Measurements from ENCODE around the gene KRTAP5-3. TPM values are rescaled to one million over a fixed set of nuclear protein-coding genes. Genes with fewer than 3 reads are reported as not detected.

KRTAP5-3 gene
- total RNA-seq, 4 donors from 2014 or later = 16.2 TPM; not detected in 3

DNA sequence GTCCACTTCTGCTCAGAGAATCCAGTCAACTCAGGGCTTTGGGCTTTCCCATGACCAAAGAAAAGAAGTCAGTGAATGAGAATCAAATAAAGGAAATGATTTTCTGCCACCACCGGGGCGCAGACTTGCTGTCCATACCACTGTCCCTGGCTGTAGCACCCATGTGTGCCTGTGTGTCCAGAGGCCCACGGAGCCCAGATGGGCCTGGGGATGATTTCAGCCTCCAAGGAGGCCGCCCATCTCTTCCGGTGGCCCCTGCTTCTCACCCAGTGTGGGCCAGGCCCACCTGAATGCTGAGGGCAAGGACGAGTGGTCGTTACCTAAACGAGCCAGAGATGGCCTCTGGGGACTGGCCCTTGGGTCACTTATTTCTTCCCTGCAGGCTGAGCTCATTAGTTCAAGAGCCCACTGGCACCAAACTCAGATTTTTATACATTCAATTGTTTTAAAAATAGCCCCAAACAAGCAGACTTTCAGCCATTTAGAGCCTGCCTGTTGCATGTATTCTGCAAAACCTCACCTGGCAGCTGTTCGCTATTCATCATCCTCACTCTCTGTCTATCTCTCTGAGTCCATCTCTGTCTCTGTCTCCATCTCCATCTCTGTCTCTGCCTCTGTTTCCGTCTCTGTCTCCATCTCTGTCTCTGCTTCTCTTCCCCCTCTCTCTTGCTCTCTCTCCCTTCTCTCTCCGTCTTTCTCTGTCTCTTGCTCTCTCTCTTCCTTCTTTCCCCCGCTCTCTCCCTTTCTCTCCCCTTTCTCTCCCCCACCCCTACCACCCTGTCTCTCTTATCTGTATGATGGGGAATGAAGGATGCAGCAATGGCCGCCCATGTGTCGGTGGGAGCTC lies 45.5 kb upstream of the KRTAP5-3 start:
- H3K4me3 ChIP-seq (ENCODE audit: low read depth, poor library complexity, severe bottlenecking) = no peak overlapping the region
- intact Hi-C loops (cut with DNase I; ENCODE audit: low total_unique reads) = loop anchor here (10.0 kb wide), 1 partner anchor 501 kb away; no protein-coding TSS in a partner anchor
- 85 to 89% methylated on average over 14 of the region's 14 CpGs for WGBS, 2 donors
- DNase-seq (ENCODE audit: low spot score in 2 of 2) = no peak
- TF ChIP-seq, protein P1, sequence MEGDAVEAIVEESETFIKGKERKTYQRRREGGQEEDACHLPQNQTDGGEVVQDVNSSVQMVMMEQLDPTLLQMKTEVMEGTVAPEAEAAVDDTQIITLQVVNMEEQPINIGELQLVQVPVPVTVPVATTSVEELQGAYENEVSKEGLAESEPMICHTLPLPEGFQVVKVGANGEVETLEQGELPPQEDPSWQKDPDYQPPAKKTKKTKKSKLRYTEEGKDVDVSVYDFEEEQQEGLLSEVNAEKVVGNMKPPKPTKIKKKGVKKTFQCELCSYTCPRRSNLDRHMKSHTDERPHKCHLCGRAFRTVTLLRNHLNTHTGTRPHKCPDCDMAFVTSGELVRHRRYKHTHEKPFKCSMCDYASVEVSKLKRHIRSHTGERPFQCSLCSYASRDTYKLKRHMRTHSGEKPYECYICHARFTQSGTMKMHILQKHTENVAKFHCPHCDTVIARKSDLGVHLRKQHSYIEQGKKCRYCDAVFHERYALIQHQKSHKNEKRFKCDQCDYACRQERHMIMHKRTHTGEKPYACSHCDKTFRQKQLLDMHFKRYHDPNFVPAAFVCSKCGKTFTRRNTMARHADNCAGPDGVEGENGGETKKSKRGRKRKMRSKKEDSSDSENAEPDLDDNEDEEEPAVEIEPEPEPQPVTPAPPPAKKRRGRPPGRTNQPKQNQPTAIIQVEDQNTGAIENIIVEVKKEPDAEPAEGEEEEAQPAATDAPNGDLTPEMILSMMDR (IDR thresholded peaks at IDR 0.05) = no peak
- TF ChIP-seq POLR2A (IDR thresholded peaks at IDR 0.05) = no peak

- TF ChIP-seq, protein P1 (IDR thresholded peaks at IDR 0.05) = peak in 1 of 3 donors; percentile 88
- TF ChIP-seq POLR2A (IDR thresholded peaks at IDR 0.05) = no peak
- 21 to 31% methylated on average over 25 to 34 of the region's 34 CpGs for WGBS, 2 donors
- intact Hi-C loops (cut with DNase I; ENCODE audit: low total_unique reads) = loop anchor here (10.0 kb wide), 1 partner anchor 502 kb away; no protein-coding TSS in a partner anchor
- DNase-seq (ENCODE audit: low spot score in 2 of 2) = peak; percentile 61 to 94
- no peak overlapping the region for H3K4me3 ChIP-seq (ENCODE audit: low read depth, poor library complexity, severe bottlenecking)
Observed at GRCh38 chr11:1652771-1653540, 44.7 kb upstream of the KRTAP5-3 start.

GRCh38 chr11:1652442-1652770 lies 44.1 kb upstream of the KRTAP5-3 start:
- WGBS, 2 donors = 44 to 45% methylated on average over 20 of the region's 20 CpGs
- no peak for TF ChIP-seq POLR2A (IDR thresholded peaks at IDR 0.05)
- TF ChIP-seq, protein P1 (IDR thresholded peaks at IDR 0.05) = no peak
- no peak for DNase-seq (ENCODE audit: low spot score in 2 of 2)
- intact Hi-C loops (cut with DNase I; ENCODE audit: low total_unique reads) = loop anchor here (10.0 kb wide), 1 partner anchor 502 kb away; no protein-coding TSS in a partner anchor
- no peak overlapping the region for H3K4me3 ChIP-seq (ENCODE audit: low read depth, poor library complexity, severe bottlenecking)

DNA sequence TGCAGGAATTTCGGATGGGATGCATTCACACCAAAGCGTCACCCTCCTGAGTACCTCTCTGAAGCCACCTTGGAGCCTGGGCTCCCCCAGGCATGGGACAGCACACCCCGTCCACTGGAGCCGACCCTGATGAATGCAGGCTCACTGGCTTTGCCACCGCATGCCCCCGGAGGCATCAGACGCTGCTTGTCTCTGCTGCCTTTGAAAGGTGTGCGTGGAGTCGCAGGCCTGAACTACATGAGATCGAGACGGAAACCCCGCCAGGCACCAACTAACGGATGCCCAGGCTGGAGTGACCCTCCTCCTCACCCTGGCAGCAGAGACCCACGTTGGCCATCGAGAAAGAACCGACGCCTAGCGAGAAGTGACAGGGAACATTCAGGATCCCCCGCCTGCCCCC lies 43.8 kb upstream of the KRTAP5-3 start:
- no peak overlapping the region for H3K4me3 ChIP-seq (ENCODE audit: low read depth, poor library complexity, severe bottlenecking)
- intact Hi-C loops (cut with DNase I; ENCODE audit: low total_unique reads) = loop anchor here (10.0 kb wide), 1 partner anchor 503 kb away; no protein-coding TSS in a partner anchor
- WGBS, 2 donors = 82 to 85% methylated on average over 19 of the region's 19 CpGs
- no peak for TF ChIP-seq POLR2A (IDR thresholded peaks at IDR 0.05)
- TF ChIP-seq, protein P1 (IDR thresholded peaks at IDR 0.05) = no peak
- DNase-seq (ENCODE audit: low spot score in 2 of 2) = peak in 1 of 2 donors; percentile 80

DNA sequence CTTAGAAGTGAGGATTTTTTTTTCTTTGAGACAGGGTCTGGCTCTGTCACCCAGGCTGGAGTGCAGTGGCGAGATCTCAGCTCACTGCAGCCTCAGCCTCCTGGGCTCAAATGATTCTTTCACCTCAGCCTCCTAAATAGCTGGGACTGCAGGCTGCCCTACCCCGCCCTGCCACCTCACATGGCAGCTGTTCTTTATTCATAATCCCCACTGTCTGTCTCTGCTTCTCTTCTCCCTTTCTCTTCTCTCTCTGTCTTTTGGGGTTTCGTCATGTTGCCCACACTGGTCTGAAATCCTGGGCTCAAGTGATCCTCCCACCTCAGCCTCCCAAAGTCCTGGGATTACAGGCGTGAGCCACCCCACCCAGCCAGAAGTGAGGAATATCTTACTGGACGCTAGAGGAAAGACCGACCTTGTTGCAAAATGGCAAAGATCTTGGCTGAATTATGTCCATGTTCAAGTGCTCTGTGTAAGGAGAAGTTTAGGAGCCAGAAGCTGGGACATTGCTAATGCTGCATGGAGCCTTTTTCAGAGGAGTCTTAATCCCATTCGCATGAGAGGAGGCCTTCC lies 43.2 kb upstream of the KRTAP5-3 start:
- no peak for DNase-seq (ENCODE audit: low spot score in 2 of 2)
- TF ChIP-seq POLR2A (IDR thresholded peaks at IDR 0.05) = no peak
- TF ChIP-seq, protein P1 (IDR thresholded peaks at IDR 0.05) = no peak
- 83 to 89% methylated on average over 7 of the region's 7 CpGs for WGBS, 2 donors
- intact Hi-C loops (cut with DNase I; ENCODE audit: low total_unique reads) = loop anchor here (10.0 kb wide), 1 partner anchor 503 kb away; no protein-coding TSS in a partner anchor
- no peak overlapping the region for H3K4me3 ChIP-seq (ENCODE audit: low read depth, poor library complexity, severe bottlenecking)

Measured in lower leg skin (tissue), 4 donors.